ENCODE measurements around the gene HSD3B7.
"Not testable (repeated sequence)": the region's sequence is repeated elsewhere in the genome, so short reads cannot be mapped to it uniquely, and the experiment has no call there.

The HSD3B7 gene

DNA sequence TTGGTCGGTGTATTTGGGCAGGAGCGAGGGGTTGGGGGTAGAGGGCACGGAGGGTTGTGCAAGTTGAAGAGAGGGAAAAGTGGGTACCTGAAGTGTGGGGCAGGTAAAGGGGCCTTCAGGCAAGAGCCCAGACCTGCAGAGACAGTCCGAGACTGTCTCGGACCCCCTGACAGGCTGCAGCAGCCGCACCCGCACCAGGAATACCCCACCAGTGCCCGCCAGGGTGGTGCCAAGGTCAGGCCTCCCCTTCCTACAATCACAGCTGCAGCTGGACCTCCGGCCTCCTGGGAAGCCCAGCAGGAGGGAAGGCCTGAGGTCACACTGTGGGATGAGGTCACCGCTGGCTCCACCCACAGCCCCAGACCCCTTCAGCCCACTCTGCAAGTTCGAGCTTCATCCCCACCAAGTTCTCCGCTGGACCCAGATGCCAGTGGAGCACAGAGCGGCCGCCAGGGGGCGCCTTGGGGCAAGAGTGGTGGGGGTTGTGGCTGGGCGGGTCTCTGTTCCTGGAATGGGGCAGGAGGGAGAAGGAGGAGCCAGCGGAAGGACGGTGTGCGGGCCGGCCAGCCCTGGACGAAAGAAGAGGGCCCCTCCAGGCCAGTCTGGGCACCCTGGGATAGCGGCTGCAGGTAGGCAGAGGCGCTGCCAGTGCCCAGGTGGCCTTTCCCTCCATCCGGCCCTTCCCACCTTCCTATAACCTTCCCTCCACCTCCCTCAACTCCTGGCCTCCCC, at the start of gene HSD3B7:
Gene HSD3B7, plus strand, starts transcription at position 539 of the 732 bp plus-strand sequence. CDS start 452 bp downstream, outside the sequence.
- H3K4me3 ChIP-seq (ENCODE audit: control insufficient read depth, low read depth, low read length) = peak within 1 kb of the TSS; percentile 70
- peak; percentile 74 for DNase-seq (ENCODE audit: low read depth)
- TF ChIP-seq, protein P1, sequence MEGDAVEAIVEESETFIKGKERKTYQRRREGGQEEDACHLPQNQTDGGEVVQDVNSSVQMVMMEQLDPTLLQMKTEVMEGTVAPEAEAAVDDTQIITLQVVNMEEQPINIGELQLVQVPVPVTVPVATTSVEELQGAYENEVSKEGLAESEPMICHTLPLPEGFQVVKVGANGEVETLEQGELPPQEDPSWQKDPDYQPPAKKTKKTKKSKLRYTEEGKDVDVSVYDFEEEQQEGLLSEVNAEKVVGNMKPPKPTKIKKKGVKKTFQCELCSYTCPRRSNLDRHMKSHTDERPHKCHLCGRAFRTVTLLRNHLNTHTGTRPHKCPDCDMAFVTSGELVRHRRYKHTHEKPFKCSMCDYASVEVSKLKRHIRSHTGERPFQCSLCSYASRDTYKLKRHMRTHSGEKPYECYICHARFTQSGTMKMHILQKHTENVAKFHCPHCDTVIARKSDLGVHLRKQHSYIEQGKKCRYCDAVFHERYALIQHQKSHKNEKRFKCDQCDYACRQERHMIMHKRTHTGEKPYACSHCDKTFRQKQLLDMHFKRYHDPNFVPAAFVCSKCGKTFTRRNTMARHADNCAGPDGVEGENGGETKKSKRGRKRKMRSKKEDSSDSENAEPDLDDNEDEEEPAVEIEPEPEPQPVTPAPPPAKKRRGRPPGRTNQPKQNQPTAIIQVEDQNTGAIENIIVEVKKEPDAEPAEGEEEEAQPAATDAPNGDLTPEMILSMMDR (conservative IDR thresholded peaks at IDR 0.05; ENCODE audit: control insufficient read depth, insufficient read depth, low read depth, low read length) = peak; percentile 85

DNA sequence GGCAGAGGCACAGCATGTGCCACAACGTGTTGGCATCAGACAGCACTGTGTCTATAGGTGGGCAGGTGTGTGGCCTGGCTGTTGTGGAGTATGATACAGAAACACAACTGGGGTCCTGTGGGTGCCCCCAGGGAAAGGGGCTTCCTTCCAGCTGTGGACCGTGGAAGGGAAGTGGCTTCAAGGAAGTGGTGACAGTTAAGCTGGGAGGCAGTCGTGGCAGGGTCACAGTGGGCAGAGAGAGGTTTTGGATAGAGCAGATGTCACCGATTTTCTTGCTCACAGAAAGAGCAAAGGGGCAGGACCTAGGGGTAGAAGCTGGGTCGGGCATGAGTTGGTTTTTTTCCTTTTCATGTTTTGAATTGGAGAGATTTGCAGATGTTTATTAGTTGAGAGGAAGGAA, 47.3 kb upstream of the HSD3B7 start:
- TF ChIP-seq, protein P1 (conservative IDR thresholded peaks at IDR 0.05; ENCODE audit: control insufficient read depth, insufficient read depth, low read depth, low read length) = no peak

DNA sequence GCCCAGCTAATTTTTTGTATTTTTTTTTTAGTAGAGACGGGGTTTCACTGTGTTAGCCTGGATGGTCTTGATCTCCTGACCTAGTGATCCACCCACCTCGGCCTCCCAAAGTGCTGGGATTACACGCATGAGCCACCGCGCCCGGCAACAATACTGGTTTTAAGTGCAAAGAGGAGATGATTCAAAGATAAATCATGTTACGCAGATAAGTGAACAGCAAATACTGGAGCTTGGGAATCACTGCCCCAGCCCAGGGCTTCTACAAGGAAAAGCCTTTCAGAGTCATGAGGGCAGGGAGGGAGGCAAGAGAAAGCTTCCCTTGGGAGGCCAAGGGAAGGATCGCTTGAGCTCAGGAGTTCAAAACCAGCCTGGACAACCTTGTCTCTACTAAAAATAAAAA, 45.4 kb upstream of the HSD3B7 start:
- not testable (repeated sequence) for H3K4me3 ChIP-seq (ENCODE audit: control insufficient read depth, low read depth, low read length); DNase-seq (ENCODE audit: low read depth)

More for the DNA sequence above, 47.3 kb upstream of the HSD3B7 start:
- H3K4me3 ChIP-seq (ENCODE audit: control insufficient read depth, low read depth, low read length) = no peak overlapping the region
- DNase-seq (ENCODE audit: low read depth) = no peak

DNA sequence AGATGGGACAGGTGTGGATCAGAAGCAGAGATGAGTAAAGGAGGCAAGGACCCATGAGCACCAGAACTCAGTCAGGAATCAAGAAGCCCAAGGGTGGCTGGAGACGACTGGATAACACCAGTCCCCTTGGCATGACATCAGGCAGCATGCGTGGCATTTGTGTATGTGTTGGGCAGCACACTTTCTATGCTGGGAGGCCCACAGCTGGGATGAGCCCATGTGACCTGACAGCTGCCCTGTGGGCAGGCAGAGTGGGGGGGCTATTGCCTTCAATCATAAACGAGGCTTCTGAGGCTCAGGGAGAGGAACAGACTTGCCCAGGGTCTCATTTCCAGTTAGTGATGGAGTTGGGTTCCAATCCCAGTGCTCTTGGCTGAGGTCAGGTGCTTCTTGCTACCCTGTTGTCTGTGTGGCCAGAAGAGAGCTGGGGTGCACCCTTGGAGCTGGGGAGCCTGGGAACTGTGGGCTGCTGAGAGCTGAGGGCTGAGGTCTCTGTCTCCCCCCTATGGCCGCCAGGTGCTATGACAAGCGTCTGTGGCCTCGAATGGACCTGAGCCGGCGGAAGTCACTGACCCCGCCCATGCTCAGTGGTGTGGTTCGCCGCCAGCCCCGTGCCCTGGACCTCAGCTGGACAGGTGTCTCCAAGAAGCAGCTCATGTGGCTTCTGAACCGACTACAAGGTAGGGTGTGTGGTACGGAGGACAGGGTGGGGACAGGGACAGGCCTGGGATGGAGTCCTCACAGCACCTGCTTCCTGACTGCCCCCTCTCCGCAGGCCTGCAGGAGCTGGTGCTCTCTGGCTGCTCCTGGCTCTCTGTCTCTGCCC, 43.2 kb upstream of the HSD3B7 start:
- H3K4me3 ChIP-seq (ENCODE audit: control insufficient read depth, low read depth, low read length) = no peak overlapping the region
- DNase-seq (ENCODE audit: low read depth) = peak; percentile 62
- TF ChIP-seq, protein P1 (conservative IDR thresholded peaks at IDR 0.05; ENCODE audit: control insufficient read depth, insufficient read depth, low read depth, low read length) = peak; percentile 74

DNA sequence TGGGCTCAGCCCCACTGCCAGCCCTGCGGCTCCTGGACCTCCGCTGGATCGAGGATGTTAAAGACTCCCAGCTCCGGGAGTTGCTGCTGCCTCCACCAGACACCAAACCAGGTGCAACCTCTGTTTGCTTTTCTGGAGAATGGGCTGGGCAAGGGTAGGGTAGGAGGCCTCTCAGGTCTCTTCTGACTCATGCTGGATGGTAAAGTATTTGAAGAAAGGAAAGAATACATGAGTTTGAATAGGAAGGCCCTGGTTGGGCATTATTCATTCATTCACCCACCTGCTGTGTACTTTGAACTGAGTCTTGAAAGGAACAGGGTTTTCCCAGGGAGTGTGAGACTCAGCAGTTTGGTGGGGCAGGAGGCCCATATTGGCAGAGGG, 42.6 kb upstream of the HSD3B7 start:
- TF ChIP-seq, protein P1 (conservative IDR thresholded peaks at IDR 0.05; ENCODE audit: control insufficient read depth, insufficient read depth, low read depth, low read length) = no peak
- DNase-seq (ENCODE audit: low read depth) = no peak
- no peak overlapping the region for H3K4me3 ChIP-seq (ENCODE audit: control insufficient read depth, low read depth, low read length)

DNA sequence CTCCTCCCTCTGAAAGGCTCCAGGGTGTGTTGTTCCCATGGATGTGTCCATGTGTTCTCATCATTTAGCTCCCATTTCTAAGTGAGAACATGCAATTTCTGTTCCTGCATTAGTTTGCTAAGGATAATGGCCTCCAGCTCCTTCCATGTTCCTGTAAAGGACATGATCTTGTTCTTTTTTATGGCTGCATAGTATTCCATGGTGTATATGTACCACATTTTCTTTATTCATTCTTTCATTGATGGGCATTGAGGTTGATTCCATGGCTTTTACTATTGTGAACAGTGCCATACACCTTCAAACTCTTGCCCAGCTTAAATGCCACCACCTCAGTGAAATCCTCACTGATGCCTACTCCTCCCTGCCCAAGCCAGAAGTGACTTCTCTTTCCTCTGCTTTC, 40.7 kb upstream of the HSD3B7 start:
- no peak for DNase-seq (ENCODE audit: low read depth)
- TF ChIP-seq, protein P1 (conservative IDR thresholded peaks at IDR 0.05; ENCODE audit: control insufficient read depth, insufficient read depth, low read depth, low read length) = no peak
- H3K4me3 ChIP-seq (ENCODE audit: control insufficient read depth, low read depth, low read length) = no peak overlapping the region

Measured in fibroblast of mammary gland (primary cell).